ENCODE data around the gene CIZ1.

Gene CIZ1

GRCh38 chr9:128203024-128203706, 11.8 kb upstream of the CIZ1 start, which contains the start of gene DNM1:
Gene DNM1, plus strand, starts transcription at chr9:128203379. Its CDS starts 92 bp downstream, at chr9:128203471.
- peak within 1 kb of the TSS; percentile 77 for H3K4me3 ChIP-seq (ENCODE audit: extremely low read depth, insufficient read depth, low read length, poor library complexity, severe bottlenecking)
- H3K9me3 ChIP-seq (ENCODE audit: control insufficient read depth, low read length): peaks cover 4% of the 10 kb centered on the region
- peak within 1 kb of the TSS; percentile 62 for H3K27ac ChIP-seq (ENCODE audit: low read depth, low read length, severe bottlenecking)
- H3K36me3 ChIP-seq (ENCODE audit: control insufficient read depth, insufficient read depth, low read length): no peaks in the 10 kb centered on the region
- WGBS, 2 experiments (ENCODE audit: insufficient coverage in 2 of 2): 1% methylated on average over 57 to 61 of the region's 72 CpGs
- H3K4me1 ChIP-seq (ENCODE audit: control insufficient read depth, insufficient read depth, low read length, poor library complexity, severe bottlenecking): peaks cover 15% of the 10 kb centered on the region

DNA sequence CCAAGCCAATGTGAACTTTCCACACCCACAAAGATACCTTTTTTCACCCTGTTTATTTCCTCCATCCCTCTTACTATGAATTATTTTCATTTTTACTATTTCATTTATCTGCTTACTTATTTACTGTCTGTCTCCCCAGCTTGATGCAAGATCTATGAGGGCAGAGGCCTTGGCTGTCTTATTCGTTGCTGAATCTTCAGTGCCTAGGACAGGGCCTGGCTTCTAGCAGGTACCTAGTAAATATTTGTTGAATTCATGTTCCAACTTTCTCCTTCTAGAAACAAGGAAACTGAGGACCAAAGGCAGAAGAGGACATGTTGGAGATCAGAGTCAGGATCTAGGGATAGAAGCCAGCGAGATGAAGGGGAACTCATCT, 11.3 kb upstream of the CIZ1 start:
- Histone ChIP-seq H3K4me3 (ENCODE audit: extremely low read depth, insufficient read depth, low read length, poor library complexity, severe bottlenecking) (peak overlapping the region; percentile 77), H3K27ac (ENCODE audit: low read depth, low read length, severe bottlenecking) (peak overlapping the region; percentile 57), H3K36me3 (ENCODE audit: control insufficient read depth, insufficient read depth, low read length) (no peaks in the 10 kb centered on the region), H3K4me1 (ENCODE audit: control insufficient read depth, insufficient read depth, low read length, poor library complexity, severe bottlenecking) (peaks cover 15% of the 10 kb centered on the region), H3K9me3 (ENCODE audit: control insufficient read depth, low read length) (peaks cover 4% of the 10 kb centered on the region)
- 0 to 14% methylated on average over 1 of the region's 2 CpGs for whole genome bisulfite sequencing, 2 experiments (ENCODE audit: insufficient coverage in 2 of 2)

- Histone ChIP-seq H3K27ac (ENCODE audit: low read depth, low read length, severe bottlenecking) (peak overlapping the region; percentile 57), H3K4me1 (ENCODE audit: control insufficient read depth, insufficient read depth, low read length, poor library complexity, severe bottlenecking) (peaks cover 15% of the 10 kb centered on the region), H3K36me3 (ENCODE audit: control insufficient read depth, insufficient read depth, low read length) (no peaks in the 10 kb centered on the region), H3K9me3 (ENCODE audit: control insufficient read depth, low read length) (peaks cover 4% of the 10 kb centered on the region), H3K4me3 (ENCODE audit: extremely low read depth, insufficient read depth, low read length, poor library complexity, severe bottlenecking) (no peak overlapping the region)
- WGBS, 2 experiments (ENCODE audit: insufficient coverage in 2 of 2): 62 to 73% methylated on average over 9 of the region's 13 CpGs
Measured at GRCh38 chr9:128201441-128202369, 10.3 kb upstream of the CIZ1 start.

DNA sequence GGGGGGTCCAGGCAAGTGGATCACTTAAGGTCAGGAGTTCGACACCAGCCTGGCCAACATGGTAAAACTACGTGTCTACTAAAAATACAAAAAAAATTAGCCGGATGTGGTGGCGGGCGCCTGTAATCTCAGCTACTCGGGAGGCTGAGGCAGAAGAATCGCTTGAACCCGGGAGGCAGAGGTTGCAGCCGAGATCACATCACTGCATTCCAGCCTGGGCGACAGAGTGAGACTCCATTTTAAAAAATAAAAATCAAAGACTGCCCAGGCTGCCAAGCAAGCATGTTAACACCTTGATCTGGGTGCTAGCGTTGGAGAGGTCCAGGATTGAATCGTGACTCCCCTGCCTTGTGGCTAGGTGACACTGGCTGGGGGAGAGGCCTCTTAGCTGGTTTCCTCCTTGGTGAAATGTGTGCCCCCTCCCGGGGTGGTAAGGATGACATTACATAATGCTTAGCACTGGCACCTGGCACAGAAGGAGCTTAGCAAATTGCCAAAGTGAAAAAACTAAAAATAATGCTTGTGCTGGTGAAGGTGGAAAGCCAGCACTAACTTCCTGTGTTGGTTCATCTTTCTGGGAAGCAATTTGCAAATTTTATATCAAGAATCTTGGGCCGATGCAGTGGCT, 2.2 kb upstream of the CIZ1 start:
- WGBS, 2 experiments (ENCODE audit: insufficient coverage in 2 of 2): 93 to 94% methylated on average over 13 to 14 of the region's 14 CpGs
- H3K27ac ChIP-seq (ENCODE audit: low read depth, low read length, severe bottlenecking): no peak overlapping the region
- peaks cover 6% of the 10 kb centered on the region for H3K4me1 ChIP-seq (ENCODE audit: control insufficient read depth, insufficient read depth, low read length, poor library complexity, severe bottlenecking)
- H3K4me3 ChIP-seq (ENCODE audit: extremely low read depth, insufficient read depth, low read length, poor library complexity, severe bottlenecking): no peak overlapping the region
- H3K36me3 ChIP-seq (ENCODE audit: control insufficient read depth, insufficient read depth, low read length): peaks cover 20% of the 10 kb centered on the region
- no peaks in the 10 kb centered on the region for H3K9me3 ChIP-seq (ENCODE audit: control insufficient read depth, low read length)

GRCh38 chr9:128192601-128193371, 1.4 kb upstream of the CIZ1 start:
- H3K36me3 ChIP-seq (ENCODE audit: control insufficient read depth, insufficient read depth, low read length): peaks cover 28% of the 10 kb centered on the region
- no peaks in the 10 kb centered on the region for H3K9me3 ChIP-seq (ENCODE audit: control insufficient read depth, low read length)
- H3K4me3 ChIP-seq (ENCODE audit: extremely low read depth, insufficient read depth, low read length, poor library complexity, severe bottlenecking): no peak overlapping the region
- 93 to 97% methylated on average over 44 to 56 of the region's 56 CpGs for WGBS, 2 experiments (ENCODE audit: insufficient coverage in 2 of 2)
- H3K4me1 ChIP-seq (ENCODE audit: control insufficient read depth, insufficient read depth, low read length, poor library complexity, severe bottlenecking): peaks cover 6% of the 10 kb centered on the region
- H3K27ac ChIP-seq (ENCODE audit: low read depth, low read length, severe bottlenecking): no peak overlapping the region

GRCh38 chr9:128190516-128191405, 611 bp downstream of the CIZ1 start:
- Histone ChIP-seq H3K27ac (ENCODE audit: low read depth, low read length, severe bottlenecking) (peak overlapping the region; percentile 29), H3K36me3 (ENCODE audit: control insufficient read depth, insufficient read depth, low read length) (peaks cover 39% of the 10 kb centered on the region), H3K9me3 (ENCODE audit: control insufficient read depth, low read length) (no peaks in the 10 kb centered on the region), H3K4me3 (ENCODE audit: extremely low read depth, insufficient read depth, low read length, poor library complexity, severe bottlenecking) (peak overlapping the region; percentile 92), H3K4me1 (ENCODE audit: control insufficient read depth, insufficient read depth, low read length, poor library complexity, severe bottlenecking) (peaks cover 6% of the 10 kb centered on the region)
- 28 to 48% methylated on average over 17 to 27 of the region's 32 CpGs for WGBS, 2 experiments (ENCODE audit: insufficient coverage in 2 of 2)

DNA sequence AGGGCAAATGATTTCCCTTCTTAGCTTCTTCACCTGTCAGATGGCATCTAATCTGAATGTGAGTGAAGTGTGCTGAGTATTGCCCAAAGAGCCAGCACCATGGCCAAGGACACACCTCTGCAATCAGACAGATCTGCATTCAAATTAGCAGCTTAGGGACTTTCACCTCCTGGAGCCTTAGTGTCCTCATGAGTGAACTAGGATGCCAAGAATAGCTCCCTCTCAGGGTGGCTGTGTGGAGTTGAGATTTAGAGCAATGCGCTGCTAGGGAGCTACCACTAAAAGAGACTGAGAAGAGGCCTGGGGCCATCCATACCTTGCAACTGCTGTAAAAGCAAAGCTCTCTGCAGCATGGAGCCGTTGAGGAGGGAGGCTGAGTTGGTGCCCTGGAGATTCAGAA, 1.4 kb downstream of the CIZ1 start:
- Histone ChIP-seq H3K4me3 (ENCODE audit: extremely low read depth, insufficient read depth, low read length, poor library complexity, severe bottlenecking) (no peak overlapping the region), H3K27ac (ENCODE audit: low read depth, low read length, severe bottlenecking) (no peak overlapping the region), H3K36me3 (ENCODE audit: control insufficient read depth, insufficient read depth, low read length) (peaks cover 46% of the 10 kb centered on the region), H3K4me1 (ENCODE audit: control insufficient read depth, insufficient read depth, low read length, poor library complexity, severe bottlenecking) (peaks cover 6% of the 10 kb centered on the region), H3K9me3 (ENCODE audit: control insufficient read depth, low read length) (no peaks in the 10 kb centered on the region)
- 100% methylated on average over 1 of the region's 2 CpGs for WGBS, 2 experiments (ENCODE audit: insufficient coverage in 2 of 2)

DNA sequence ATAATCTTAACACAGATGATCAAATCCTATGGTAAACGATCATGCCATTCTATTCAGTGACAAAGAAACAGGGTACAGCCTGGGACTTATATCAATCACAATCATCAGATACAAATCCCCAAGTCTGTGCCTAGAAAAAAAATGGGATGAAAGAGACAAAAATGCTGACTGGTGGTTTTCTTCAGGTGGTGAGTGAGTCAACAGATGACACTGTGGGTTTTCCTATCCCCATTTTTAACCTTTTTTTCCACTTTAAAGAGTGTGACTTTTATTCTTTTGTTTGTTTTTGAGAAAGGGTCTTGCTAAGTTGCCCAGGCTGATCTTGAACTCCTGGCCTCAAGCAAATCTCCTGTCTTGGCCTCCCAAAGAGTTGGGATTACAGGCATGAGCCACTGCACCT, 3.2 kb downstream of the CIZ1 start:
- Histone ChIP-seq H3K36me3 (ENCODE audit: control insufficient read depth, insufficient read depth, low read length) (peaks cover 63% of the 10 kb centered on the region), H3K27ac (ENCODE audit: low read depth, low read length, severe bottlenecking) (no peak overlapping the region), H3K4me1 (ENCODE audit: control insufficient read depth, insufficient read depth, low read length, poor library complexity, severe bottlenecking) (peaks cover 6% of the 10 kb centered on the region), H3K9me3 (ENCODE audit: control insufficient read depth, low read length) (no peaks in the 10 kb centered on the region), H3K4me3 (ENCODE audit: extremely low read depth, insufficient read depth, low read length, poor library complexity, severe bottlenecking) (no peak overlapping the region)
- WGBS, 2 experiments (ENCODE audit: insufficient coverage in 2 of 2): no CpG with 5 or more reads among the region's 1 CpG

GRCh38 chr9:128187361-128187760, 4.0 kb downstream of the CIZ1 start:
- Histone ChIP-seq H3K27ac (ENCODE audit: low read depth, low read length, severe bottlenecking) (no peak overlapping the region), H3K4me1 (ENCODE audit: control insufficient read depth, insufficient read depth, low read length, poor library complexity, severe bottlenecking) (peaks cover 6% of the 10 kb centered on the region), H3K36me3 (ENCODE audit: control insufficient read depth, insufficient read depth, low read length) (peaks cover 71% of the 10 kb centered on the region), H3K4me3 (ENCODE audit: extremely low read depth, insufficient read depth, low read length, poor library complexity, severe bottlenecking) (no peak overlapping the region), H3K9me3 (ENCODE audit: control insufficient read depth, low read length) (no peaks in the 10 kb centered on the region)
- 100% methylated on average over 1 to 2 of the region's 2 CpGs for WGBS, 2 experiments (ENCODE audit: insufficient coverage in 2 of 2)

All from mesodermal cell (in vitro differentiated cells).